OCI-LY7 (cell line): Measurements from ENCODE around the gene LRRC26.

Experiments
- EZH2phosphoT487 ChIP-seq: fragments of 200-600 bp; sonication (generic); IDR thresholded peaks from 2 replicates; pipeline ENCODE4 v1.6.1; 2018; ENCODE audit warnings: low read depth, borderline replicate concordance, mild to moderate bottlenecking, mixed run types, antibody characterized with exemption, low read length, moderate library complexity, mixed read lengths
- TF ChIP-seq, protein P1 (sequence below): fragments of 200-600 bp; sonication (generic); conservative IDR thresholded peaks from 2 replicates; pipeline ENCODE4 v1.5.1; 2014; ENCODE audit warnings: mild to moderate bottlenecking, antibody characterized with exemption, low read length, moderate library complexity, mixed read lengths

DNA sequence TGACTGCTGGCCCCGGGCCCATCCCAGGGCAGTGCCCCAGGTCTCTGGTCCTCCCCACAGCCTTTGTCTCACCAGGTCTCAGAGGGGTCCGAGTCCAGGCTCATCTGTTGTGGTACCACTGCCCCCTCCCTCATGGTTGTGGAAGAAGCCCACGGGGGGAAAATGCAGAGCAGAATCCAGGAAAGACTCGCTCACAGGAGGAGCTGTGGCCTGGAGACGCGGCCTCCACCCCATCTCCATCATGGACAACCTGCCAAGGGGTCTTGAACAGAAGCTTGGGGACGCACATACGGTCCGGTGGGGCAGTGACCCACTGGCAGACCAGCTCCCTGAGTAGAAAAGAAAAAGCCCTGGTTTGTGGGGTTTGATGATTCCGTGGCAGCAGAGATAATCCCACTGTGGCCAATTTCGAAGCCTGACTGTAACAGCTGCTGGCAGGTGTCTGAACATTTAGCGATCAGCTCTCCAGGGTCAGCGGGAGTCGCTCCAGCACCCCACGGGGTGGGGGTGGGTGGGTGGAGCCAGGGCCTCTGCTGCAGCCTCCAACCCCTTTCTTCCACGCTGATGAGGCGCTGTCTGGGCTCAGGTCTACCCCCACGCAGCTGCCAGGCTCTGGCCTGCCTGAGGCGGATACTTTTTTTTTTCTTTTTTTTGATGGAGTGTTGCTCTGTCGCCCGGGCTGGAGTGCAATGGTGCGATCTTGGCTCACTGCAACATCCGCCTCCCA is 32.8 kb downstream of the LRRC26 start:
- TF ChIP-seq, protein P1, sequence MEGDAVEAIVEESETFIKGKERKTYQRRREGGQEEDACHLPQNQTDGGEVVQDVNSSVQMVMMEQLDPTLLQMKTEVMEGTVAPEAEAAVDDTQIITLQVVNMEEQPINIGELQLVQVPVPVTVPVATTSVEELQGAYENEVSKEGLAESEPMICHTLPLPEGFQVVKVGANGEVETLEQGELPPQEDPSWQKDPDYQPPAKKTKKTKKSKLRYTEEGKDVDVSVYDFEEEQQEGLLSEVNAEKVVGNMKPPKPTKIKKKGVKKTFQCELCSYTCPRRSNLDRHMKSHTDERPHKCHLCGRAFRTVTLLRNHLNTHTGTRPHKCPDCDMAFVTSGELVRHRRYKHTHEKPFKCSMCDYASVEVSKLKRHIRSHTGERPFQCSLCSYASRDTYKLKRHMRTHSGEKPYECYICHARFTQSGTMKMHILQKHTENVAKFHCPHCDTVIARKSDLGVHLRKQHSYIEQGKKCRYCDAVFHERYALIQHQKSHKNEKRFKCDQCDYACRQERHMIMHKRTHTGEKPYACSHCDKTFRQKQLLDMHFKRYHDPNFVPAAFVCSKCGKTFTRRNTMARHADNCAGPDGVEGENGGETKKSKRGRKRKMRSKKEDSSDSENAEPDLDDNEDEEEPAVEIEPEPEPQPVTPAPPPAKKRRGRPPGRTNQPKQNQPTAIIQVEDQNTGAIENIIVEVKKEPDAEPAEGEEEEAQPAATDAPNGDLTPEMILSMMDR, result no peak
- no peak for TF ChIP-seq EZH2phosphoT487
